NCI-H774 (cell line): ENCODE measurements around the gene TMEM270.

Source experiments
- DNase-seq: peaks from one replicate; lab custom pipeline; 2025; lab: John Stamatoyannopoulos, UW

Gene TMEM270

GRCh38 chr7:73888959-73889358 is 28.0 kb downstream of the TMEM270 start:
- no peak for DNase-seq

DNA sequence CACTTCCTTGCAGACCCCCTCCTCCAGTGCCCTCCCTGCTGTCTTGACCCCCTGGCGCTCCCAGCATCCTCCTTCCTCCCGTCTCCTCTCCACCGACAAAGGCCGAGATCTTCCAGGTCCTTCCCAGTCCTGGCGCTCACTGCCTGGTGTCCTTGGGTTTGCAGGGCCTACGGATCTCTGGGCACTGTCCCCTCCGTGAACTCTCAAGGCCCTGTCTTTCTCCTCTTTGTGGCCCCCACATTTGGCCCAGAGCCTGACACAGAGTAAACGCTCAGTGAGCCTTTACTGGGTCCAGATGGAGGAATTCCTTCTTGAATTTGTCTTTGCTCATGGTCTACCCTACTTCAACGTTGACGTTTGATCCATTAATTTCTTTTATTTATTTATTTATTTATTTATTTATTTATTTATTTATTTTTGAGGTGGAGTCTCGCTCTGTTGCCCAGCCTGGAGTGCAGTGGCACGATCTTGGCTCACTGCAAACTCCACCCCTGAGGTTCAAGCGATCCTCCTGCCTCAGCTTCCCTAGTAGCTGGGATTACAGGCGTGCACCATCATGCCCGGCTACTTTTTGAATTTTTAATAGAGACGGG is 29.7 kb downstream of the TMEM270 start:
- DNase-seq: no peak

- no peak for DNase-seq
Observed at GRCh38 chr7:73891178-73891885, 30.4 kb downstream of the TMEM270 start.

DNA sequence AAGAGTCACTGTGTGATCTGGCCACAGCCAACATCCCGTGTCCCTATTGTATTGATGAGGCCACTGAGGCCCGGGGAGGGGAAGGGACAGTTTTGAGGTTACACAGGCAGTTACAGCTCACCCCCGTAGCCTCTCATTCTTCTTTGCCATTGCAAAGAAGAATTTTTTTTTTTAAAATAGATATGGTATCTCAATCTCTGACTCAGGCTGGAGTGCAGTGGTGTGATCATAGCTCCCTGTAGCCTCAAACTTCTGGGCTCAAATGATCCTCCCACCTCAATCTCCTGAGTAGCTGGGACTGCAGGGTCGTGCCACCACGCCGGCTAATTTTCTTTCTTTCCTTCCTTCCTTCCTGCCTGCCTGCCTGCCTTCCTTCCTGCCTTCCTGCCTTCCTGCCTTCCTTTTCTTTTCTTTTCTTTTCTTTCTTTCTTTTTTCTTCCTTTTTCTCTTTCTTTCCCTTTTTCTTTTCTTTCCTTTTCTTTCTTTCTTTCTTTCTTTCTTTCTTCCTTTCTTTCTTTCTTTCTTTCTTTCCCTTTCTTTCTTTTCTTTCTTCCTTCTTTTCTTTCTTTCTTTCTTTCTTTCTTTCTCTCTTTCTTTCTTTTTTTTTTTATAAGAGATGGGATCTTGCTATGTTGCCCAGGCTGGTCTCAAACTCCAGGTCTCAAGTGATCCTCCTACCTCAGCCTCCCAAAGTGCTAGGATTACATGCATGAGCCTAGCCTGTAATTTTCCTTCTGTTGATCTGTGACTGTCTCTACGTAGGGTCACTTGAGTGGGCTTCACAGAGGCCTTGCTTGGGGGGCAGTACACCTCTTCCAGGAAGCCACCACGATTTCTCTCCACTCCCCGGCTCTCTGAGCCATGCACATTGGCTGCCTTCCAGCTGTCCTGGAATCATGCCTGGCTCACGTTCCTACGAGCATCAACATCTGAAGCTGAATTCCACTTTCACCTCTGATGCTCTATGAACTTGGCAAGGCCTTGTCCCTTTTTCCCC is 31.3 kb downstream of the TMEM270 start:
- DNase-seq: no peak

GRCh38 chr7:73893342-73894101 is 32.6 kb downstream of the TMEM270 start:
- DNase-seq: no peak

DNA sequence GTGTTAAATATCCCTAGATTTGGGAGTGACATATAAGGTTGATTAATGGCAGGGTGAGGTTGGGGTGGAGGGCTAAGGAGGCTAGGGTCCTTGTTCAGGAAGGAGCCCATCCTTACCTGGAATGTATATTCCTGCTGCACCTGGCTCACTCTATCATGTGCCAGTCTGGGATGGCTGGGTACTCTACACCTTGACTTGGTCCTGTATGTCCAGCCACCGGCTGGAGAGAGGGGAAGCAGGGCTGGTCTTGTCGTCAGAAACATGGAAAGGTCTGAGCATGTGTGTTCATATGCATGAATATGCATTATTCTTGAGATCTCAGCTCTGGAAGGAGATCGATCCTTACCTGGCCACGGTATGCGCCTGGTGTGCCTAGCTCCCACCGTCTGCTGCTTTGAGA is 33.2 kb downstream of the TMEM270 start:
- no peak for DNase-seq

- DNase-seq: no peak
Observed at GRCh38 chr7:73894733-73895551, 34.0 kb downstream of the TMEM270 start.

- no peak for DNase-seq
Observed at GRCh38 chr7:73895626-73896025, 34.7 kb downstream of the TMEM270 start.

- DNase-seq: no peak
Observed at GRCh38 chr7:73896454-73896853, 35.5 kb downstream of the TMEM270 start.

- no peak for DNase-seq
Observed at GRCh38 chr7:73899731-73900142, 38.8 kb downstream of the TMEM270 start.

GRCh38 chr7:73900286-73900685 is 39.3 kb downstream of the TMEM270 start:
- no peak for DNase-seq

- no peak for DNase-seq
Observed at GRCh38 chr7:73901231-73901822, 40.4 kb downstream of the TMEM270 start.

DNA sequence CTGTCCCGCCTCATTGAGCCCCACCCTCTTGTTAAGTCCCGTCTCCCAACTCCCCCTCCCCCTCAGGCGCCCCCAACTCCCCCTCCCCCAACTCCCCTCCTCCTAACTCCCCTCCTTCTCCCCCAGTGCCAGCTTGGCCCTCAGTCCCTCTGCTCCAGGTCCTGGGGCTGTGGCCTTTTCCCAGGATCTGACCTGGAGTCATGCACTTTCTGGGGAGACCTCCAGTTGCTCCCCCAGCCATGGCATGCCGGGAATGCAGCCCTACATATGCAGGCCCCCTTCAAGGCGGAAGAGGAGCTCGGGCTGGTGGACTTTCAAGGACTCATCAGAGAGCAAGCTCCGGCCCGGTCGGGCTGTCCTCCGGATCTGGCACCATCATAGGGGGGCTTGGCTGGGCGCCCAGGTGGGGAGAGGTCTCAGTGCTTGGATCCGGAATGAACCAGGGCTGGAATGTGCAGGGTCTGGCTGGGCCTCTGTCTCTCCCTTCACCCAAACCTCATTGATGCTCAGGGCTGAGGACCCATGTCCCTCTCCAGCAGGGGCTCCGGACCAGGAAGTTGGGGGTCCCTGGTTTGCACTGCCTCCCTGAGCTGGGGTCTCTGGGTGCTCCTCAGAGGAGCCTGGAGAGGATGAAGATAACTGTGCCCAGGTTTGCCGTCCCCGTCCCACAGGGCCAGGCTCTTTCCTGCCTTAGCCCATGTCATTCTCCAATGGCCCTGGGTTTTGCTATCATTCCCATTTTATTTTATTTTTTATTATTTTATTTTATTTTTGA is 41.1 kb downstream of the TMEM270 start:
- DNase-seq: no peak

GRCh38 chr7:73903321-73904218 is 42.6 kb downstream of the TMEM270 start:
- no peak for DNase-seq

DNA sequence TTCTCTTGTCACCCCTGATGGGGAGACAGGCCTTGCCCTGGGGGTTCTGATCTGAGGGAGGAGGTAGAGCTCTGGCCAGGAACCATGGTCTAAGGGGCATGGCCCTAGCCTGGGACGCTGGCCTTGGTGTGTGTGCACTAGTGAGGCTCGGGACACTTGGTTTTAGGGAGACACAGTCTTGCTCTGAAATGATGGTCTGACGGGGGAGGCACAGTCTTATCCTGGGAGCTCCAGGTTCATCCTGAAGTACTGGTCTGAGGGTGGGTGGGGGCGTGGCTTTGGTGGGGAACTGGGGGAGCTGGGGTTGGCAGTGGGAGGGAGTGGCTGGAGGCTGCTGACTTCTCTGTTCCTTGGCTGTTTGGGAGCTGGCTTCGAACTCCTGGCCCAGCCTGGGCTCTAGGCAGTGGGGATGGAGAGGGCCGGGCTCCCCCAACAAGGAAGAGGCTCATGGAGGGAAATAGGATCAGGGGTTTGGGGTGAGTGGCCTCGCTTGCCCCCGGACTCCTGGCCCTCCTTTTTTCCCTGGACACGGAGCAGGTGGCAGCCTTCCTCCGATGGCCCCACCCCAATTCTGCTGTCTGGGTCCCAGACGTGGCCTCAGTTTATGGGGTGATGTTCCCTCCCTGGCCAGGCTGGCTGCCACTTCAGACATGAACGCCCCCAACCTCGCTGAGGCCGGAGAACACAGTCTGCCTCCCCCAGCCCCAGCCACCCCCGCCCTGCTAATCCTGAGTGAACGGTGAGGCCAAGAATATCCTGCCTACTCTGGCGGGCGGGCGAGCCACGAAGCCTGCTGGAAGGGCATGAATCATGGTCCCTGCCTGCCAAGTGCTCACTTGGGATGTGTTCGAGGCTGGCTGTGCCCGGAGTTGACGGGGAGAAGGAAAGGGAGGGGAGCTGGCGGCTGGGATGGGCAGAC is 43.5 kb downstream of the TMEM270 start:
- DNase-seq: no peak

GRCh38 chr7:73905360-73905759 is 44.4 kb downstream of the TMEM270 start:
- DNase-seq: no peak

GRCh38 chr7:73906874-73907273 is 45.9 kb downstream of the TMEM270 start:
- DNase-seq: no peak
